SK-N-SH treated with all-trans-retinoic acid at 6 μM for 48 hours (cell line): ENCODE measurements around the gene CHCHD6.

Experiments
- ATAC-seq: fragments of 200-7000 bp; cut with Tn5 transposase; 3 replicates; pipeline ENCODE4 v1.9.1; 2020; ENCODE audit warnings: mild to moderate bottlenecking, moderate library complexity
- ARNTL ChIP-seq: fragments of 450-650 bp; formaldehyde crosslinking; IDR thresholded peaks from 2 replicates; pipeline ENCODE4 v1.5.0; 2020; ENCODE audit warnings: low read depth, mild to moderate bottlenecking, moderate library complexity, borderline replicate concordance
- BACH2 ChIP-seq: fragments of 250-450 bp; sonication (Bioruptor Pico); IDR thresholded peaks from 2 replicates; pipeline ENCODE4 v1.9.0; 2021; ENCODE audit warnings: mild to moderate bottlenecking, borderline replicate concordance
- CREB5 ChIP-seq: fragments of 250-450 bp; sonication (Bioruptor Pico); IDR thresholded peaks from 2 replicates; pipeline ENCODE4 v1.5.1; 2020; ENCODE audit warnings: low read depth, mild to moderate bottlenecking, moderate library complexity
- CSRNP3 ChIP-seq: fragments of 250-450 bp; sonication (Bioruptor Pico); IDR thresholded peaks from 2 replicates; pipeline ENCODE4 v1.5.1; 2021; ENCODE audit warnings: mild to moderate bottlenecking, moderate library complexity
- ESRRG ChIP-seq: fragments of 250-450 bp; sonication (Bioruptor Pico); IDR thresholded peaks from 2 replicates; pipeline ENCODE4 v1.6.1; 2021; ENCODE audit warnings: mild to moderate bottlenecking
- GLIS3 ChIP-seq: fragments of 250-450 bp; sonication (Bioruptor Pico); IDR thresholded peaks from 2 replicates; pipeline ENCODE4 v1.5.0; 2020; ENCODE audit warnings: mild to moderate bottlenecking, moderate library complexity
- ISL1 ChIP-seq: fragments of 250-450 bp; sonication (Bioruptor Pico); IDR thresholded peaks from 2 replicates; pipeline ENCODE4 v2.1.2; 2022; ENCODE audit warnings: mild to moderate bottlenecking, moderate library complexity
- OSR1 ChIP-seq: fragments of 250-450 bp; sonication (Bioruptor Pico); IDR thresholded peaks from 2 replicates; pipeline ENCODE4 v1.8.0; 2022; ENCODE audit warnings: moderate library complexity, mild to moderate bottlenecking, inconsistent platforms
- POU6F1 ChIP-seq: fragments of 250-450 bp; sonication (Bioruptor Pico); IDR thresholded peaks from 2 replicates; pipeline ENCODE4 v1.8.0; 2021; ENCODE audit warnings: low read depth, mild to moderate bottlenecking, moderate library complexity, borderline replicate concordance
- PPARA ChIP-seq: fragments of 250-450 bp; sonication (Bioruptor Pico); IDR thresholded peaks from 2 replicates; pipeline ENCODE4 v1.5.0; 2020; ENCODE audit warnings: mild to moderate bottlenecking, borderline replicate concordance
- RARB ChIP-seq: fragments of 250-450 bp; sonication (Bioruptor Pico); IDR thresholded peaks from 2 replicates; pipeline ENCODE4 v1.8.0; 2021; ENCODE audit warnings: mild to moderate bottlenecking, moderate library complexity
- SNAI2 ChIP-seq: fragments of 250-450 bp; sonication (Bioruptor Pico); IDR thresholded peaks from 2 replicates; pipeline ENCODE4 v1.5.0; 2020; ENCODE audit warnings: mild to moderate bottlenecking, moderate library complexity
- TCF4 ChIP-seq: fragments of 250-450 bp; sonication (Bioruptor Pico); IDR thresholded peaks from 2 replicates; pipeline ENCODE4 v1.8.0; 2021; ENCODE audit warnings: mild to moderate bottlenecking, moderate library complexity, borderline replicate concordance
- TOX ChIP-seq: fragments of 250-450 bp; sonication (Bioruptor Pico); IDR thresholded peaks from 2 replicates; pipeline ENCODE4 v1.8.0; 2021; ENCODE audit warnings: mild to moderate bottlenecking, moderate library complexity, borderline replicate concordance
- ZC3H10 ChIP-seq: fragments of 250-450 bp; sonication (Bioruptor Pico); IDR thresholded peaks from 2 replicates; pipeline ENCODE4 v1.5.1; 2021; ENCODE audit warnings: mild to moderate bottlenecking, moderate library complexity
- ZFP3 ChIP-seq: fragments of 250-450 bp; sonication (Bioruptor Pico); IDR thresholded peaks from 2 replicates; pipeline ENCODE4 v1.5.0; 2020; ENCODE audit warnings: mild to moderate bottlenecking, moderate library complexity
- ZFP30 ChIP-seq: fragments of 450-650 bp; formaldehyde crosslinking; IDR thresholded peaks from 2 replicates; pipeline ENCODE4 v1.5.0; 2022; ENCODE audit warnings: mild to moderate bottlenecking, moderate library complexity
- ZNF565 ChIP-seq: fragments of 450-650 bp; formaldehyde crosslinking; conservative IDR thresholded peaks from 2 replicates; pipeline ENCODE4 v1.5.0; 2020; ENCODE audit warnings: low read depth, mild to moderate bottlenecking, moderate library complexity
- ZNF70 ChIP-seq: fragments of 450-650 bp; formaldehyde crosslinking; IDR thresholded peaks from 2 replicates; pipeline ENCODE4 v1.5.0; 2020; ENCODE audit warnings: mild to moderate bottlenecking, moderate library complexity
- ZNF8 ChIP-seq: fragments of 450-650 bp; formaldehyde crosslinking; IDR thresholded peaks from 2 replicates; pipeline ENCODE4 v1.5.0; 2020; ENCODE audit warnings: mild to moderate bottlenecking, moderate library complexity
- TF ChIP-seq, protein P1 (sequence below): fragments of 250-450 bp; sonication (Bioruptor Pico); IDR thresholded peaks from 2 replicates; pipeline ENCODE4 v1.5.0; 2020; ENCODE audit warnings: mild to moderate bottlenecking, moderate library complexity
- TF ChIP-seq, protein P2 (sequence below): fragments of 250-450 bp; sonication (Bioruptor Pico); IDR thresholded peaks from 2 replicates; pipeline ENCODE4 v1.8.0; 2020; ENCODE audit warnings: mild to moderate bottlenecking, moderate library complexity, borderline replicate concordance

CHCHD6 gene

GRCh38 chr3:126684218-126684751, 19.8 kb upstream of the CHCHD6 start:
- no peak for ATAC-seq
- TF ChIP-seq CREB5 (no peak), TOX (CRISPR knock-in tag) (no peak), ZNF70 (no peak), SNAI2 (CRISPR knock-in tag) (no peak), RARB (CRISPR knock-in tag) (no peak), POU6F1 (no peak), GLIS3 (CRISPR knock-in tag) (no peak), ESRRG (CRISPR knock-in tag) (no peak), ZFP3 (no peak), ZC3H10 (CRISPR knock-in tag) (no peak), PPARA (CRISPR knock-in tag) (no peak), OSR1 (no peak)
- TF ChIP-seq, protein P1, sequence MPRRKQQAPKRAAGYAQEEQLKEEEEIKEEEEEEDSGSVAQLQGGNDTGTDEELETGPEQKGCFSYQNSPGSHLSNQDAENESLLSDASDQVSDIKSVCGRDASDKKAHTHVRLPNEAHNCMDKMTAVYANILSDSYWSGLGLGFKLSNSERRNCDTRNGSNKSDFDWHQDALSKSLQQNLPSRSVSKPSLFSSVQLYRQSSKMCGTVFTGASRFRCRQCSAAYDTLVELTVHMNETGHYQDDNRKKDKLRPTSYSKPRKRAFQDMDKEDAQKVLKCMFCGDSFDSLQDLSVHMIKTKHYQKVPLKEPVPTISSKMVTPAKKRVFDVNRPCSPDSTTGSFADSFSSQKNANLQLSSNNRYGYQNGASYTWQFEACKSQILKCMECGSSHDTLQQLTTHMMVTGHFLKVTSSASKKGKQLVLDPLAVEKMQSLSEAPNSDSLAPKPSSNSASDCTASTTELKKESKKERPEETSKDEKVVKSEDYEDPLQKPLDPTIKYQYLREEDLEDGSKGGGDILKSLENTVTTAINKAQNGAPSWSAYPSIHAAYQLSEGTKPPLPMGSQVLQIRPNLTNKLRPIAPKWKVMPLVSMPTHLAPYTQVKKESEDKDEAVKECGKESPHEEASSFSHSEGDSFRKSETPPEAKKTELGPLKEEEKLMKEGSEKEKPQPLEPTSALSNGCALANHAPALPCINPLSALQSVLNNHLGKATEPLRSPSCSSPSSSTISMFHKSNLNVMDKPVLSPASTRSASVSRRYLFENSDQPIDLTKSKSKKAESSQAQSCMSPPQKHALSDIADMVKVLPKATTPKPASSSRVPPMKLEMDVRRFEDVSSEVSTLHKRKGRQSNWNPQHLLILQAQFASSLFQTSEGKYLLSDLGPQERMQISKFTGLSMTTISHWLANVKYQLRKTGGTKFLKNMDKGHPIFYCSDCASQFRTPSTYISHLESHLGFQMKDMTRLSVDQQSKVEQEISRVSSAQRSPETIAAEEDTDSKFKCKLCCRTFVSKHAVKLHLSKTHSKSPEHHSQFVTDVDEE (CRISPR knock-in tag) = no peak
- TF ChIP-seq, protein P2, sequence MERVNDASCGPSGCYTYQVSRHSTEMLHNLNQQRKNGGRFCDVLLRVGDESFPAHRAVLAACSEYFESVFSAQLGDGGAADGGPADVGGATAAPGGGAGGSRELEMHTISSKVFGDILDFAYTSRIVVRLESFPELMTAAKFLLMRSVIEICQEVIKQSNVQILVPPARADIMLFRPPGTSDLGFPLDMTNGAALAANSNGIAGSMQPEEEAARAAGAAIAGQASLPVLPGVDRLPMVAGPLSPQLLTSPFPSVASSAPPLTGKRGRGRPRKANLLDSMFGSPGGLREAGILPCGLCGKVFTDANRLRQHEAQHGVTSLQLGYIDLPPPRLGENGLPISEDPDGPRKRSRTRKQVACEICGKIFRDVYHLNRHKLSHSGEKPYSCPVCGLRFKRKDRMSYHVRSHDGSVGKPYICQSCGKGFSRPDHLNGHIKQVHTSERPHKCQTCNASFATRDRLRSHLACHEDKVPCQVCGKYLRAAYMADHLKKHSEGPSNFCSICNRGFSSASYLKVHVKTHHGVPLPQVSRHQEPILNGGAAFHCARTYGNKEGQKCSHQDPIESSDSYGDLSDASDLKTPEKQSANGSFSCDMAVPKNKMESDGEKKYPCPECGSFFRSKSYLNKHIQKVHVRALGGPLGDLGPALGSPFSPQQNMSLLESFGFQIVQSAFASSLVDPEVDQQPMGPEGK (CRISPR knock-in tag) = no peak

GRCh38 chr3:126685021-126685420, 19.0 kb upstream of the CHCHD6 start:
- no peak for ATAC-seq
- no peak for TF ChIP-seq SNAI2 (CRISPR knock-in tag)
- no peak for TF ChIP-seq CREB5
- TF ChIP-seq GLIS3 (CRISPR knock-in tag) = no peak
- no peak for TF ChIP-seq ZNF8
- TF ChIP-seq PPARA (CRISPR knock-in tag) = no peak
- TF ChIP-seq OSR1 = no peak
- TF ChIP-seq CSRNP3 (CRISPR knock-in tag) = no peak
- TF ChIP-seq ZFP3 = no peak
- TF ChIP-seq ZNF70 = no peak
- no peak for TF ChIP-seq POU6F1
- no peak for TF ChIP-seq RARB (CRISPR knock-in tag)
- TF ChIP-seq, all 23 proteins: peak for 0

DNA sequence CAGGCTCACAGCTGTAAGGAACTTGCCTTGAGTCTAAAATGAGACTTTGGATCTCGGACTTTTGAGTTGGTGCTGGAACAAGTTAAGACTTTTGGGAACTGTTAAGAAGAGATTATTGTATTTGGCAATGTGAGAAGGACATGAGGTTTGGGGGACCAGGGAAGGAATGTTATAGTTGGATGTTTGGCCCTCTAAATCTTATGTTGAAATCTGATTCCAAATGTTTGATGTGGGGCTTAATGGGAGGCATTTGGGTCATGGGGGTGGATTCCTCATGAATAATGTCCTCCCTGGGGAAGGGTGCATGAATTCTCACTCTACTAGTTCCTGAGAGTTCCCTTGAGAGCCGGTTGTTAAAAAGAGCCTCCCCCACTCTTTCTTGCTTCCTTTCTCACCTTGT, 18.5 kb upstream of the CHCHD6 start:
- ATAC-seq = no peak
- TF ChIP-seq ZNF8 (no peak), ZNF565 (CRISPR knock-in tag) (no peak), ISL1 (CRISPR knock-in tag) (no peak), ARNTL (CRISPR knock-in tag) (no peak), ZFP30 (CRISPR knock-in tag) (no peak), POU6F1 (no peak), ESRRG (CRISPR knock-in tag) (no peak), BACH2 (CRISPR knock-in tag) (no peak), TOX (CRISPR knock-in tag) (no peak), TCF4 (CRISPR knock-in tag) (no peak)
- TF ChIP-seq, protein P2 (CRISPR knock-in tag) = no peak
